CD4-positive, alpha-beta memory T cell (primary cell): Measurements from ENCODE around the gene ARHGEF16. TPM values are rescaled to one million over a fixed set of nuclear protein-coding genes. Genes with fewer than 3 reads are reported as not detected.

Experiments used
- CTCF ChIA-PET: fragments of 350-600 bp; sonication (Branson Sonifier 250); formaldehyde crosslinking; loops from one replicate; lab custom pipeline; 2021; ENCODE audit warnings: inconsistent platforms; ENCODE audit not compliant: partially characterized antibody; lab: Charles Lee
- POLR2A ChIA-PET: fragments of 350-600 bp; sonication (Branson Sonifier 250); formaldehyde crosslinking; loops from one replicate; lab custom pipeline; 2021; ENCODE audit not compliant: partially characterized antibody; lab: Charles Lee
- DNase-seq, 5 donors: peaks; one replicate each; pipeline versions ENCODE4 v3.0.0 to v3.0.0-alpha.2; 2020 to 2022; ENCODE audit warnings: mixed read lengths in 1 of 5
- H3K27ac ChIP-seq: one replicate; pipeline ENCODE4 v1.7.0; 2013; ENCODE audit warnings: low read depth, low read length
- H3K27me3 ChIP-seq: 2 replicates; pipeline ENCODE4 v1.7.0; 2013; ENCODE audit warnings: mild to moderate bottlenecking, low read length, moderate library complexity; ENCODE audit not compliant: insufficient read depth
- H3K36me3 ChIP-seq: 2 replicates; pipeline ENCODE4 v1.7.0; 2013; ENCODE audit warnings: mild to moderate bottlenecking, low read length, moderate library complexity; ENCODE audit not compliant: insufficient read depth
- H3K4me1 ChIP-seq: 2 replicates; pipeline ENCODE4 v1.7.0; 2013; ENCODE audit warnings: mild to moderate bottlenecking, low read length, moderate library complexity; ENCODE audit not compliant: insufficient read depth
- H3K4me3 ChIP-seq, 2 donors: one replicate each; pipeline ENCODE4 v1.7.0; 2013; ENCODE audit warnings: low read length in 2 of 2, mild to moderate bottlenecking in 1 of 2
- H3K9me3 ChIP-seq, 2 donors: one replicate each; pipeline ENCODE4 v1.7.0; 2013; ENCODE audit warnings: low read length in 2 of 2, control low read depth in 1 of 2; ENCODE audit not compliant: control insufficient read depth in 1 of 2
- H3K27ac Mint-ChIP-seq, 7 donors: one replicate each; pipeline ENCODE4 v1.8.0; 2020 to 2021; ENCODE audit warnings: mixed read lengths in 7 of 7, mild to moderate bottlenecking in 6 of 7, inconsistent platforms in 3 of 7, moderate library complexity in 3 of 7
- H3K27me3 Mint-ChIP-seq, 2 donors: one replicate each; pipeline ENCODE4 v1.8.0; 2020 to 2021; ENCODE audit warnings: mixed read lengths in 2 of 2
- H3K36me3 Mint-ChIP-seq, 2 donors: one replicate each; pipeline ENCODE4 v1.8.0; 2020 to 2021; ENCODE audit warnings: mixed read lengths in 2 of 2, inconsistent platforms in 1 of 2, mild to moderate bottlenecking in 1 of 2
- H3K4me1 Mint-ChIP-seq, 4 donors: one replicate each; pipeline ENCODE4 v1.8.0; 2020 to 2021; ENCODE audit warnings: mixed read lengths in 4 of 4, mild to moderate bottlenecking in 1 of 4
- H3K4me3 Mint-ChIP-seq, 8 donors: one replicate each; pipeline ENCODE4 v1.8.0; 2020 to 2021; ENCODE audit warnings: mixed read lengths in 8 of 8, mild to moderate bottlenecking in 7 of 8, moderate library complexity in 6 of 8, inconsistent platforms in 3 of 8
- H3K9me3 Mint-ChIP-seq, 8 donors: one replicate each; pipeline ENCODE4 v1.8.0; 2020 to 2021; ENCODE audit warnings: mixed read lengths in 8 of 8, mild to moderate bottlenecking in 5 of 8, inconsistent platforms in 3 of 8, moderate library complexity in 1 of 8
- intact Hi-C: fragments of 100-400 bp; cut with micrococcal nuclease; formaldehyde crosslinking; loops from one replicate; pipeline ENCODE4 v1.15.1; 2023
- polyA plus RNA-seq, 2 donors: library from polyadenylated mRNA; unstranded; fragments of 300-500 nt; fragmentation: Illumina TruSeq; gene quantifications; one replicate each; pipeline ENCODE4 v1.2.3, GENCODE V29; 2021
- total RNA-seq, 2 experiments: library from RNA; stranded (reverse); gene quantifications; one replicate each; pipeline ENCODE4 v1.2.3, GENCODE V29; 2021

Gene ARHGEF16
- total and polyA plus RNA-seq, 4 experiments from 2014 or later: 0.16 to 0.22 (median 0.20) TPM; not detected in 1

- Histone ChIP-seq H3K4me3 (peak overlapping the region; percentile 54 to 85), H3K9me3 (no peaks in the 10 kb centered on the region), H3K27me3 (no peaks in the 10 kb centered on the region), H3K4me1 (peaks cover 16% of the 10 kb centered on the region), H3K36me3 (no peaks in the 10 kb centered on the region), H3K27ac (peak overlapping the region; percentile 54)
- peaks cover 4 to 36% (median 18%) of the 10 kb centered on the region in 4 donors for H3K4me1 Mint-ChIP-seq
- CTCF ChIA-PET: interaction anchor here (1.1 to 2.1 kb wide), 3 partner anchors 89 to 91 kb away, joined by 3 to 10 read pairs (median 4); no protein-coding TSS in a partner anchor
- H3K4me3 Mint-ChIP-seq: peak overlapping the region; percentile 80 to 88 (median 84)
- POLR2A ChIA-PET: interaction anchor here (0.7 to 3.1 kb wide), 11 partner anchors 9 to 94 kb away, joined by 3 to 19 read pairs (median 4); partner anchors contain the start of gene TPRG1L
- no peaks in the 10 kb centered on the region for H3K27me3 Mint-ChIP-seq
- H3K36me3 Mint-ChIP-seq: no peaks in the 10 kb centered on the region
- H3K27ac Mint-ChIP-seq: peak overlapping the region; percentile 50 to 83 (median 73)
- no peaks in the 10 kb centered on the region for H3K9me3 Mint-ChIP-seq
- intact Hi-C loops: loop anchor here (2.0 kb wide), 1 partner anchor 40 kb away; no protein-coding TSS in a partner anchor
- DNase-seq: no peak
These were observed 75.8 kb downstream of the ARHGEF16 start for GRCh38 chr1:3530086-3530925.

Other genes starting within 250 kb of the ARHGEF16 start
- gene MEGF6, start 156.8 kb downstream of the ARHGEF16 start, total RNA-seq: 100 to 1,000 TPM; 167 to 168 TPM
- 1 to 10 TPM; 2.4 to 7.1 TPM for gene MEGF6, start 156.8 kb downstream of the ARHGEF16 start, polyA plus RNA-seq
- 10 to 100 TPM; 57.9 to 59.5 TPM for gene TPRG1L, start 170.3 kb downstream of the ARHGEF16 start, total RNA-seq
- 10 to 100 TPM; 41.4 to 46.4 TPM for gene TPRG1L, start 170.3 kb downstream of the ARHGEF16 start, polyA plus RNA-seq
- 10 to 100 TPM; 39.0 to 40.7 TPM for gene WRAP73, start 195.4 kb downstream of the ARHGEF16 start, total RNA-seq
- gene WRAP73, start 195.4 kb downstream of the ARHGEF16 start, polyA plus RNA-seq: 10 to 100 TPM; 24.4 to 30.1 TPM
- under 1 TPM in 1 of 2 experiments, not detected in 1; 0.17 TPM for gene TP73, start 197.9 kb downstream of the ARHGEF16 start, total RNA-seq
- gene TP73, start 197.9 kb downstream of the ARHGEF16 start, polyA plus RNA-seq: under 1 TPM in 1 of 2 donors, not detected in 1; 0.15 TPM